NCI-H128 (cell line): ENCODE measurements around the gene GMPR2.

Experiments used
- DNase-seq: peaks from one replicate; lab custom pipeline; 2025; ENCODE audit not compliant: unreplicated experiment; lab: John Stamatoyannopoulos, UW

Gene GMPR2

DNA sequence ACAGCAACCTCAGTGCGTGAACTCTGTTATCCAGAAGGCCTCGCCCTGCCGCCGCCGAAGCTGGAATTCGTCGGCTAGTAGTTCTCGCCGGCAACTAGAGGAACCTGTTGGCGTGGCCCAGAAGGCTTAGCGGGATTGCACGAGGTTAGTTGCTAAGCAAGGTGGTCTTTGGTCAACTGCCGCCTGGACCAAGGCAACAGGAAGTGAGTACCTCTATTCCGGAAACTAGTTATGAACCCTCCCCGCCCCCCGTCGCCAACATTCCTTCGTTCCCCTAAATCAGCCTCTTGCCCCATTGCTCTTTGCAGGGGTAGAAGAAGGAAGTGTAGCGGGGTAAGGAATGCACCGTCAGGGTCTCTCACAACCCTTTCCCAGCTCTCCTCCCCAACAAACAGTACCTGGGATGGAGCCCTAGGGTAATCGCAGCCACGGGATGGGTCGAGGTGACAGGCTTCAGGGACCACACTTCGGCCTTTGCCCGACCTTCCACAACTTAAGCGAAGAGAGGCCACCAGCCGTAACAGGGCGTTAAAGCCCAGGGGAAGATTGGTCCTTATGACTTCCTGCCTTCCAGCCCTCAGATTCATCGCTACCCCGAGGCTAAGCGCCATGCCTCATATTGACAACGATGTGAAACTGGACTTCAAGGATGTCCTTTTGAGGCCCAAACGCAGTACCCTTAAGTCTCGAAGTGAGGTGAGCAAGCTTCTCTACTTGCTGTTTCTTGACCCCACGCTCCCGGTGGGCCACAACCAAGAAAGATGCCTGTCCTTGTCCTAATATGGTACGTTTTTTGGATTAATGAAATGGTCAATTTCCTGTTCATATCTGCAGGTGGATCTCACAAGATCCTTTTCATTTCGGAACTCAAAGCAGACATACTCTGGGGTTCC lies at the start of gene GMPR2:
Gene GMPR2, plus strand, starts transcription at position 285 of the 893 bp plus-strand sequence. Its CDS starts 325 bp downstream, at position 610.
- DNase-seq = no peak

DNA sequence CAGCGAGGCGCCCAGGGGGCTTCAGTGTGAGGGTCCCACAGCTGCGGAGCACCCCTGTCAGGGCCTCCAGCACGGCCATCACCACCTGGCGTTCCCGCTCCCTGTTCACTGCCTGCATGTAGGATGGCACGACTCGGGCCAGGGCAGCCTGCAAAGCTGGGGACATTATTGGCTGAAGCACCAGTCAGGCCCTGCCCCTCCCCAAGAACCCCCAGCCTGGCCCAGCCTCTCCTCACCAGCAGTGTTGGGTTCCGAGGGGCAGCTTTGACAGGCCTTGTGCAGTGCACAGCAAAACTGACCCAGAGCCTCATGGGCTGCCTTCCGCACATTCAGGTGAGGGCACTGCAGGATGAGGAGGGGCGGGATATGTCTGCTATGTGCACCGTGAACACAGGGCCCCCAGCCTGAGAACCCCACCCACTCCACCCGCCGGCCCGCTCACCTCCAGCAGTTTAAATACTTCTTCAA lies 49.7 kb upstream of the GMPR2 start:
- no peak for DNase-seq

- no peak for DNase-seq
Measured at GRCh38 chr14:24184104-24184970, 48.4 kb upstream of the GMPR2 start.

DNA sequence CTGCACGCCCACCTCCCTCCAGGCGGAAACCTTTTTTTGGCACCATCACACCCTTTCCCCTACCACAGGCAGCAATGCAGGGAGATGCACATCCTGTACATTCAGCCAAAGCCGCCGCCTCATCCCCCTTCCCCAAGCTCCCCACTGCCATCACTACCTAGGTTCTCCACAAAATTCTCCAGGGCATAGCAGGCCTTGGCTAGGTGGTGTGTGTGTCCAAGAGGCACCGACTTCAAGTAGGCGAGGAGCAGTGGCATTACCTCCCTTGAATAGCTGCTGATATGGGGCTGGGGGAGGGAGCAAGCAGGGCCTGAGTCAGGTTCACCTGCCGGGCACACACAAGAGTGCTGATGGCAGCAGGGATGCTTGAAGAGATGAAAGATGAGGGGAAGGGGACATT lies 47.7 kb upstream of the GMPR2 start:
- no peak for DNase-seq

- no peak for DNase-seq
Measured at GRCh38 chr14:24185741-24186140, 47.0 kb upstream of the GMPR2 start.

GRCh38 chr14:24186831-24187538 lies 45.7 kb upstream of the GMPR2 start:
- DNase-seq = no peak

DNA sequence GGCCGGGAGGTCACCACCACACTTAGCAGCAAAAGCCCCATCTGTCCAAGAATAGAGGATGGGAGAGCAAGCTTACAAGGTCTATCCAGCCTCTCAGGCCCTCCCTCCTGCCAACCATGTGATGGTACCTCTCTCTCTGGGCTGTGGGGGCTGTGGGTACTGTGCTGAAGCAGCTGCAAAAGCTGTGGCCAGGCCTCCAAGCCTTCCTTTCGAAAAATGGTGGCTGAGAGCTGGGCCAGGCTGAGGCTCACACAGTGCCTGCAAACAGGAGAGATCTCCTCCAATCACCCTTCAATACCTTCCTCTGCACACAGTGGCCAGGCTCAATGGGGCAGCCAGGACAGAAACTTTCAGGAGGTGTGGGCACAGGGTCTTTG lies 45.2 kb upstream of the GMPR2 start:
- no peak for DNase-seq

DNA sequence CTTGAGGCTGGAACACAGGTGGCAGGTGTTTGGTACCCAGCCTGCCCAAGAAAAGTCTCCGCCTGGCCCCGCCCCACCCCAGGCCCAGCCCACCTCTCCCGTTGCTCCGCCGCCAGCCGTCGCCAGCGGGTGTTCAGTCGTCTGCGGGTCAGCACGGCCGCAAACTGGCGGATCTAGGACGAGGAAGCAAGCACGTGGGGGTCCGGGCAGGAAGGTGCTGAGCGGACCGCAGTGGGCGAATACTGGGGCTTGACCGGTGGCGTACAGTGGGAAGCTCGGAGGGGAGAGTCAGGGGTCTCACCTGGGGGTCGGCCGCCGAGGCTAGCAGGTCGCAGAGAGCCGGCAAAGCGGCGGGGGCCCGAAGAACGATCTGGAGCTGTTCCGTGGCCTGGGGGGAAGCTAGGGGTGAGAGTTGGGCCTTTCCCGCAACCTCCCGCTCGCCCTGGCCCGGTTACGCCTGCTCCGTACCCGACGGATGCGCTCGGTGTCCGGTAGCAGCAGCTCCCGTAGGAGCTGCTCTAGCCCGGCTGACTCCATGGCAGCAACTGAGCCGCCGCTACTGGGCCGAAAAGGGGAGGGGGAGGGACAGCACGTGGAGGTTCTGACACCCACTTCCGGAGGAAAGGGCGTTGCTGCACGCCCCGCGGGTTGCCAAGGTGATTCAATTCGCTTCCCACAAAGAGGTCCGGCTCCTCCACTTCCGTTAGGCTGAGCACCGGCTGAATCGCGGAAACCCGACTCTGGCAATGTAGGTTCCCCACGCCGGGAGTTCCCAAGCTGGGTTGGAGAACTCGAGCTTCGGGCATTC lies 44.3 kb upstream of the GMPR2 start, which contains the start of gene IPO4:
Gene IPO4, minus strand, starts transcription at position 566 of the 808 bp plus-strand sequence. Its CDS starts 29 bp downstream, at position 537.
- DNase-seq = peak; percentile 92

DNA sequence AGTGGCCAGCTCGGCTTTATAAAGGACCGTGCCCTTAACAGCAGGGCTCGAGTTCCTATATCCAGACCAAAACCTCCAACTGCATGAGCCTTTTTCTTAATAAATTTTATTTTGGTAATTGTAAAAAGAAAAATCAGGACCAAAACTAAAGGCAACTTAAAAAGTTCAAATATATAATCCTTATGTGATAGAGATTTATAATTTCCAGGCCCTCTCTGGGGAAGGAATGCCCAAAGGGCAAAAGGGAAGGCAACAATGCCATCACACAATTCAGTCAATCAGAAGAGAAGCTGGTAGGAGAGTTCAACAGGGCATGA lies 43.7 kb upstream of the GMPR2 start:
- no peak for DNase-seq

DNA sequence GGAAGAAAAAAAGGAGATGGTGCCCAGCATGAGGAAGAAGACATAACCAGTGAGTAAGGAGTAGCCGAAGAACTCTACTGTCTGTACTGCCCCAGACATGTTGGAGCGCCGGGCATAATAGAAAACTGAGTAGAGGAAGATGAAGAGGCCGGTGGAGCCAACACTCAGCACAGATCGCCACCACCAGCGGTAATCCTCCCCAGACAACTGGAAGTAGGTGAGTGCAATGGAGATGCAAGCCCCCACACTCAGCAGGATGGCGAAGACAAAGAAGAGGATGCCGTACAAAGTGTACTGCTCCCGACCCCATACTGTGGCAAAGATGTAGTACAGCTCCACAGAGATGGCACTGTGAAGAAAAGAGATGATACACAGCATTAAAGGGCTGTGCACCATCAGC lies 43.3 kb upstream of the GMPR2 start:
- no peak for DNase-seq

GRCh38 chr14:24190416-24190815 lies 42.3 kb upstream of the GMPR2 start:
- no peak for DNase-seq

DNA sequence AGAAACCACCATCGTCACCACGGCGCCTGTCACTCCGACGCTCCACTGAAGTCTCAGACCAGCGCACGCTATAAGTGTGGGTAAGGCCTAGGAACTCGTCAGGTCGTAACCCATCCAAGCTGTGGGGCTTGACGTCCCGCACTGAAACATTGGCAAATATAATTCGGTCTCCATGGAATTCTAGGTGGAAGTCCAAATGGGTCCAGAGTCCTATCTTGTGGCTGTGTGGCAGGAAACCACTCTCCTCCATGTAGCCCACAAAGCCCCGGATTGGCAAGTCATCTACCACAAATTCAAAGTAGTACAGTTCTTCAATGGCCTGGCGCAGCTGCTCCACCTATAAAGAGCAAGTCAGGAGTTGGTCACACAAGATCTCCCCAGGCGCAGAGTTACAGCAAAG lies 39.8 kb upstream of the GMPR2 start:
- DNase-seq = no peak

DNA sequence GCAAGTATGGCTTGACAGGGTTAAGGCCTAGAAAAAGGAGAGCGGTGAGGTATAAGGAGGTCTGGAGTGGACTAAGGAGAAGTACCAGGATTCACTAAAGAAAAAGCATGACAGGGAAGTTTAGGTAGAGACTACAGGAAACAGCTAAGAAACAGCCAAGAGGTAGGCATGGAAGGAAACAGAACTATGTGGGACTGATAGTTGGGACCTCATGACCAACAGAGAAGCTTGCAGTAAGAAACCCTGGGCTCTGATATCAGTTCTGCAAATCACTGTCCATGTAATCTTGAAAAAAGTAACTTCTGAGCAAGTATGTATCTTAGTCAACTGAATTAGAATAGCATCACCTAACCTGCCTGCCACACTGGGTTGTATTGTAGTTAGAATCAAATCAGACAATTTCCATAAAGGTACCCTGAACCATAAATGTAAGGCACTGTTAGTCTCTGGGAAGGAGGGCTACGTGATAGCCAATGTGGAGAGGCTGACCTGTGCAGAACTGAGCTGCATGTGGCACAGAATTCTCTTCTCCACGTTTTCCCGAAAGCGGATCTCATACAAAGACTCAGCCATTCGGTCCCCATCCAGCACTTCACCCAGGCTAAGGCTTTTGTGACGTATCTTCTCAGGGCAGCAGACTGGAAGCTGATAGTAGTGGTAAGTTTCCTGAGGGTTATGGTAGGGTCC lies 38.4 kb upstream of the GMPR2 start:
- no peak for DNase-seq

- DNase-seq = no peak
Measured at GRCh38 chr14:24194873-24195185, 37.9 kb upstream of the GMPR2 start.

- DNase-seq = peak; percentile 38
Measured at GRCh38 chr14:24195186-24196070, 37.3 kb upstream of the GMPR2 start, which contains the start of gene TM9SF1. Gene TM9SF1, minus strand, starts transcription at chr14:24195441. Its CDS starts 422 bp downstream, at chr14:24195019.

DNA sequence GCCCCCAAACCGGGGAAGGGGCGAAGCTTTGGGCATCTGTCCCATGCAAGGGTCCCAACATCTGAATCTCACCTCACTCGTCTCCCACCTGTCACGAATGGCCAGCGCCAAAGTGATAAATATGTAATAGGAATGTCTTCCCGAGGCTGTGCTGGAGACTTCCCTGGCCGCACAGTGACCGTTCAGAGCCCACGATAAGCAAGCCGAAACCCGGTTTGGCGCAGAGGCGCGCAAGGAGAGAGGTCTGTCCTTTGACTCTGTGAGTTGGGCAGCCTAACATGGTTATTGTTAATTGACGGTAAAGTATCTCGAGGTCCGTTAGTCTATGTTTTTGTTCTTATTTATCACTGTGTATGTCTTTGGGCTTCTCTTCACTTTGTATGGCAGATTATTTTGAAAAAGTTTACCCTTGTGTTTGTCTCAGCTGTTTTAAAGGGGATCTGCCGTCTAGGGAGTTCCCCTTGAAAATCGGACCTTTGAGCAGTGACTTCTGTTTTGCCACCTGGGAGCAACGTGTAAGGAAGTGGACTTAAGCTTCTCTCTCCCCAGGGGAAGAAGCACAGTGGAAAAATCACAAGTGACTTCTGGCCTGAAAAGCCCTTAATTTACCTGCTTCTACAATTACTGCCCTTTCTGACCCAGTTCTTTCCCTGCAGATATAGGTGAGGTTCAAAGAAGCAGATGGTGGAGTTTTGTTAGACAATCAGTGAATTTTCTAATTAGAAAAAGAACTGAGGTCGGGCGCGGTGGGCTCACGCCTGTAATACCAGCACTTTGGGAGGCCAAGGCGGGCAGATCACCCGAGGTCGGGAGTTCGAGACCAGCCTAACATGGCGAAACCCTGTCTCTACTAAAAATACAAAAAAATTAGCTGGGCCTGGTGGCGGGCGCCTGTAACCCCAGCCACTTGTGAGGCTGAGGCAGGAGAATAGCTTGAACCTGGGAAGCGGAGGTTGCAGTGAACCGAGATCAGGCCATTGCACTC lies 36.4 kb upstream of the GMPR2 start:
- no peak for DNase-seq

DNA sequence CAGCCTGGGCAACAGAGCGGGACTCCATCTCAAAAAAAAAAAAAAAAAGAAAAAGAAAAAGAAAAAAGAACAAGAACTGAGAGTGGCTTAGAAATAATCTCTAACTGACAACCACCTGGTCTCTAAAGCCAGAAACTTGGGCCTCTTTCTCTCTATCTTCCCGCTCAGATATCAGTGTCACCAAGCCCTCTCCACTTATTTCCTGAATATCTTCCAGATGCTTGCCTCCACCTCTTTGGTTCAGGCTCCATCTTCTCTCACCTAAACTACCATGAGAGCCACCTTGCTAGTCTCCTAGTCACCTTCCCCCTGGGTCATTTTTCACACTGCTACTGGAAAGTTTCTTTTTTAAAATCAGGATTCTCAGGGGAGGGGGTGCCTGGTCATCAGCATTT lies 35.7 kb upstream of the GMPR2 start:
- DNase-seq = no peak
